Mesenchymal stem cell (in vitro differentiated cells and primary cell): ENCODE measurements around the gene CRY2.

Experiments
- DNase-seq: peaks from one replicate; pipeline ENCODE4 v3.0.0-alpha.2; 2013
- H2AFZ ChIP-seq: one replicate; pipeline ENCODE4 v1.6.1; 2013; ENCODE audit warnings: low read depth, mild to moderate bottlenecking, control low read depth, inconsistent platforms, low read length, moderate library complexity
- H2AK5ac ChIP-seq: 2 replicates; pipeline ENCODE4 v1.6.1; 2013; ENCODE audit warnings: low read length, moderate library complexity, mild to moderate bottlenecking, inconsistent platforms; ENCODE audit not compliant: severe bottlenecking
- H2BK120ac ChIP-seq: one replicate; pipeline ENCODE4 v1.6.1; 2013; ENCODE audit warnings: low read depth, mild to moderate bottlenecking, inconsistent platforms, low read length, moderate library complexity
- H2BK12ac ChIP-seq, 2 experiments: one replicate each; pipeline ENCODE4 v1.6.1; 2013; ENCODE audit warnings: inconsistent platforms in 2 of 2, low read length in 2 of 2, mild to moderate bottlenecking in 2 of 2, moderate library complexity in 2 of 2, control low read depth in 1 of 2
- H2BK15ac ChIP-seq: one replicate; pipeline ENCODE4 v1.6.1; 2013; ENCODE audit warnings: mild to moderate bottlenecking, low read depth, inconsistent platforms; ENCODE audit not compliant: poor library complexity, severe bottlenecking
- H2BK5ac ChIP-seq: 2 replicates; pipeline ENCODE4 v1.6.1; 2013; ENCODE audit warnings: low read depth, mild to moderate bottlenecking, low read length, control low read depth, inconsistent platforms; ENCODE audit not compliant: poor library complexity, severe bottlenecking
- H3K14ac ChIP-seq, 2 experiments: one replicate each; pipeline ENCODE4 v1.6.1; 2013; ENCODE audit warnings: inconsistent platforms in 2 of 2, low read length in 2 of 2, control low read depth in 1 of 2, mild to moderate bottlenecking in 1 of 2, moderate library complexity in 1 of 2
- H3K18ac ChIP-seq, 2 experiments: one replicate each; pipeline ENCODE4 v1.6.1; 2013; ENCODE audit warnings: inconsistent platforms in 2 of 2, low read length in 2 of 2, control low read depth in 1 of 2, low read depth in 1 of 2, mild to moderate bottlenecking in 1 of 2
- H3K23ac ChIP-seq, 2 experiments: one replicate each; pipeline ENCODE4 v1.6.1; 2013; ENCODE audit warnings: inconsistent platforms in 2 of 2, low read length in 2 of 2, mild to moderate bottlenecking in 2 of 2, moderate library complexity in 2 of 2, control low read depth in 1 of 2
- H3K27ac ChIP-seq: 2 replicates; pipeline ENCODE4 v1.5.1; 2013; ENCODE audit warnings: mild to moderate bottlenecking, moderate library complexity, low read length, control low read depth, inconsistent platforms; ENCODE audit not compliant: poor library complexity, severe bottlenecking
- H3K27me3 ChIP-seq, 2 experiments: 2 replicates each; pipeline versions ENCODE4 v1.6.1 to v1.7.0; 2013; ENCODE audit warnings: low read length in 2 of 2, mild to moderate bottlenecking in 2 of 2, moderate library complexity in 2 of 2, control low read depth in 1 of 2, inconsistent platforms in 1 of 2; ENCODE audit not compliant: control insufficient read depth in 1 of 2, insufficient read depth in 1 of 2
- H3K36me3 ChIP-seq, 2 experiments: 2 replicates each; pipeline versions ENCODE4 v1.6.1 to v1.7.0; 2013; ENCODE audit warnings: low read length in 2 of 2, control low read depth in 1 of 2, inconsistent platforms in 1 of 2, low read depth in 1 of 2, mild to moderate bottlenecking in 1 of 2; ENCODE audit not compliant: insufficient read depth in 2 of 2, control insufficient read depth in 1 of 2
- H3K4ac ChIP-seq, 2 experiments: one replicate each; pipeline ENCODE4 v1.6.1; 2013; ENCODE audit warnings: inconsistent platforms in 2 of 2, low read length in 2 of 2, mild to moderate bottlenecking in 2 of 2, moderate library complexity in 2 of 2, control low read depth in 1 of 2, low read depth in 1 of 2
- H3K4me1 ChIP-seq: 2 replicates; pipeline ENCODE4 v1.6.1; 2013; ENCODE audit warnings: low read depth, low read length, control low read depth; ENCODE audit not compliant: control insufficient read depth, insufficient read depth
- H3K4me2 ChIP-seq: 2 replicates; pipeline ENCODE4 v1.6.1; 2013; ENCODE audit warnings: low read length, mild to moderate bottlenecking, inconsistent platforms; ENCODE audit not compliant: poor library complexity, severe bottlenecking
- H3K4me3 ChIP-seq, 2 experiments: 2 replicates each; pipeline versions ENCODE4 v1.5.1 to v1.7.0; 2013; ENCODE audit warnings: low read length in 2 of 2, mild to moderate bottlenecking in 2 of 2, control low read depth in 1 of 2, low read depth in 1 of 2; ENCODE audit not compliant: insufficient read depth in 1 of 2
- H3K79me1 ChIP-seq: replicated peaks from 2 replicates; pipeline ENCODE4 v1.6.1; 2013; ENCODE audit warnings: mild to moderate bottlenecking, control low read depth, low read length, inconsistent platforms; ENCODE audit not compliant: poor library complexity, severe bottlenecking
- H3K9ac ChIP-seq: 2 replicates; pipeline ENCODE4 v1.7.0; 2013; ENCODE audit warnings: mild to moderate bottlenecking, low read length, moderate library complexity
- H3K9me3 ChIP-seq: 2 replicates; pipeline ENCODE4 v1.7.0; 2013; ENCODE audit warnings: mild to moderate bottlenecking, low read length; ENCODE audit not compliant: control insufficient read depth
- H4K8ac ChIP-seq: one replicate; pipeline ENCODE4 v1.6.1; 2013; ENCODE audit warnings: inconsistent platforms, mild to moderate bottlenecking, low read length, moderate library complexity
- H4K91ac ChIP-seq: one replicate; pipeline ENCODE4 v1.6.1; 2013; ENCODE audit warnings: mild to moderate bottlenecking, low read length, inconsistent platforms
- WGBS: methylation state at CpG from one replicate; pipeline ENCODE4 v1.1.7; 2013; ENCODE audit warnings: mixed read lengths; 5-methylcytosine and 5-hydroxymethylcytosine counted together

CRY2 gene

DNA sequence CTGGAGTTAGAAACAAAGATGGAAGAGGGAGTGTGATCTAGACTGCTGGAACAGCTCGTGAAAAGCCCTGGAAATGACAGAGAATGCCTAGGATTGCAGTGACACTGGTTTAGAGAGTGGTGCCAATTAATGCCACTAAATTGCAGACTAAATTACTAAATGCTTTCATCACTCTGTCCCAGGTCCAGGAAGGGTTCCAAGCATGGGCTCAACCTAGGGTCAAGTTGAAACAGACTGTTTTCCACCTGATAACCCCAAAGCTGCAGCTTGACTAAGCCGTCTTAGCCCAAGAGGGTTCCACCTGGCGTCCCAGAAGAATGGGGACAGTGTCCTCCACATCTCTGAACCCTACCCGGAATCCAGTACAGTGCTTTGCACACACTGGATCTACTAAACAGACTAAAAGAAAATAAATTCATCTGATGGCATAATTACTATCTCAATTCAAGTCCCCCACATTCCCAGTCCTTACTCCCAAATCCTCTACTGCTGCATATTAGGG is 1.1 kb upstream of the CRY2 start:
- Histone ChIP-seq H2BK15ac (no peak overlapping the region), H3K18ac (no peak overlapping the region), H3K4me2 (no peak overlapping the region), H3K4me1 (peaks cover 7% of the 10 kb centered on the region), H3K9ac (peak overlapping the region; percentile 78), H4K91ac (no peak overlapping the region), H4K8ac (no peak overlapping the region), H2AFZ (no peak overlapping the region), H3K4me3 (peak overlapping the region in 1 of 2 experiments; percentile 53), H2BK12ac (no peak overlapping the region), H2BK5ac (no peak overlapping the region), H3K23ac (no peak overlapping the region), H3K27me3 (peaks cover 6 to 8% of the 10 kb centered on the region in 2 experiments), H3K36me3 (no peaks in the 10 kb centered on the region), H3K79me1 (peaks cover 11% of the 10 kb centered on the region), H3K14ac (no peak overlapping the region), H3K27ac (no peak overlapping the region), H3K9me3 (no peaks in the 10 kb centered on the region), H2AK5ac (no peak overlapping the region), H2BK120ac (no peak overlapping the region), H3K4ac (no peak overlapping the region)
- 64% methylated on average over 4 of the region's 4 CpGs for WGBS
- no peak for DNase-seq

DNA sequence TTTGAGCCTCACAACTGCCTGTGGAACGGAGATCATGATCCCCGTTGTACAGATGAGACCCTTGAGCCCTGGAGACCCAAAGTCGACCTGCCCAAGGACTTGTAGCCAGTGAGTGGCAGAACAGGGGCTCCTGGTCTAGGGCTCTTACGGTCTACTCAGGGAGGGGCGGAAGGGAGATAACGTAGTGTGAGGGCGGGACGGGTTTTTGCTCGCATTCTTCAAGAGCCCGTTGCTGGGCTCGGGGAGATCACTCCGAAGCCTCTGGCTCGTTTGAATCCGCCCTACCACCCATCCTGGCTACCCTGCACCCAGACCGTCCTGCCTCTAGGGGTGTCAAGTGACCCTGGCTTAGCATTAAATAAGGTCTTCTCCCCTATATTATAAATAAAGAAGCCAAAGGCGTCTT is 639 bp downstream of the CRY2 start:
- peaks cover 0 to 4% of the 10 kb centered on the region in 2 experiments for H3K27me3 ChIP-seq
- H3K4me3 ChIP-seq = peak overlapping the region; percentile 93 to 96
- no peak overlapping the region for H2BK5ac ChIP-seq
- H3K23ac ChIP-seq = peak overlapping the region in 1 of 2 experiments; percentile 2
- DNase-seq = peak; percentile 79
- H3K36me3 ChIP-seq = no peaks in the 10 kb centered on the region
- H3K9me3 ChIP-seq = no peaks in the 10 kb centered on the region
- peak overlapping the region; percentile 74 for H2AFZ ChIP-seq
- H3K79me1 ChIP-seq = peaks cover 19% of the 10 kb centered on the region
- H2AK5ac ChIP-seq = no peak overlapping the region
- H4K91ac ChIP-seq = no peak overlapping the region
- H3K27ac ChIP-seq = peak overlapping the region; percentile 30
- peak overlapping the region; percentile 87 for H3K4me2 ChIP-seq
- H3K9ac ChIP-seq = peak overlapping the region; percentile 97
- H2BK120ac ChIP-seq = peak overlapping the region; percentile 78
- H3K14ac ChIP-seq = peak overlapping the region in 1 of 2 experiments; percentile 86
- H4K8ac ChIP-seq = peak overlapping the region; percentile 66
- 2% methylated on average over 15 of the region's 16 CpGs for WGBS
- H3K4ac ChIP-seq = peak overlapping the region; percentile 62 to 66
- H2BK15ac ChIP-seq = no peak overlapping the region
- peaks cover 7% of the 10 kb centered on the region for H3K4me1 ChIP-seq
- no peak overlapping the region for H2BK12ac ChIP-seq
- H3K18ac ChIP-seq = peak overlapping the region; percentile 88 to 92

DNA sequence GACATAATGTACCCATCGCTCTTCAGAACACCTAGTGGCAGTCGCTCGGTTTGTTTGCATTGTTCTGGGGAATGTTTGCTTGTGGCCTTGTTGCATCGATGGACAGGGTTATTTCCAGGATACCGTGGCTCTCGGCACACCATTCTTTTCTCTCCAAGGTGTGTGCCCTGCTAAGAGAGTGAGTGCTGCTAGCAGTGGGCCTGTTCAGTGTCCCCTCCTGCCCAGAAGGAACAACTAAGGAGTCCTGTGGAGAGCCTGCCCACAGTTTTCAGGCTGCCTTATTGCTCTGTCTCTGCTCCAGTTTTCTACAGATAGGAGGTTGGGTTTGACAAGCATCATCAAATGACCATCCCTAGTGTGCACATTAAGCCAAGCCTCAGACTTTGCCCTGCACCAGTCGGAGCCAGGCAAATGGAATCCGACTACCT is 1.4 kb downstream of the CRY2 start:
- H3K79me1 ChIP-seq = peaks cover 23% of the 10 kb centered on the region
- no peak overlapping the region for H2BK12ac ChIP-seq
- H2AFZ ChIP-seq = no peak overlapping the region
- no peak overlapping the region for H4K8ac ChIP-seq
- H3K27me3 ChIP-seq = peaks cover 0 to 4% of the 10 kb centered on the region in 2 experiments
- H2BK120ac ChIP-seq = no peak overlapping the region
- no peak overlapping the region for H3K18ac ChIP-seq
- H2BK5ac ChIP-seq = no peak overlapping the region
- no peak overlapping the region for H3K27ac ChIP-seq
- H3K9ac ChIP-seq = peak overlapping the region; percentile 97
- H2BK15ac ChIP-seq = no peak overlapping the region
- peak overlapping the region in 1 of 2 experiments; percentile 93 for H3K4me3 ChIP-seq
- peaks cover 0 to 2% of the 10 kb centered on the region in 2 experiments for H3K36me3 ChIP-seq
- H3K9me3 ChIP-seq = no peaks in the 10 kb centered on the region
- peak overlapping the region in 1 of 2 experiments; percentile 23 for H3K23ac ChIP-seq
- H3K4me1 ChIP-seq = peaks cover 7% of the 10 kb centered on the region
- H3K14ac ChIP-seq = no peak overlapping the region
- 91% methylated on average over 6 of the region's 8 CpGs for WGBS
- H2AK5ac ChIP-seq = no peak overlapping the region
- H4K91ac ChIP-seq = no peak overlapping the region
- peak overlapping the region; percentile 87 for H3K4me2 ChIP-seq
- no peak overlapping the region for H3K4ac ChIP-seq
- DNase-seq = no peak

DNA sequence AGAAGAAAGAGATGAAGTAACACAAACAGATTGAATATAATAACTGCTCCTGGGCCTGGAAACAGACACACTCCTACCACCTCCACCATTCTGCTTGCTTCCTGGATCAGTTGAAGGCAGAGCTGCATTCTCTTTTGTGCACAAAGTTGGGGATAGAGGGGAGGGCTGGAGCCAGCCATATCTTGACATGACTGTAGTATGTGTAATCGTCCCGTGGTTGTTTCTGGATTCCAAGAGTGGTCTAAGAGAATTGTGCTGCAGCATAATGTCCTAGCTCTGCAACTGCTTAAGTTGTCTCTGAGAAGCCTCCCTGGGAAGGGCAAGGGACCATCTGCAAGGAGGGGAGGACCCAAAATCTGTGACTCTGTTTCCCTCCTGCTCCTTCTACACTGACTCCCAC is 3.2 kb downstream of the CRY2 start:
- Histone ChIP-seq H2BK5ac (no peak overlapping the region), H3K4me1 (peaks cover 7% of the 10 kb centered on the region), H3K27ac (no peak overlapping the region), H2AK5ac (no peak overlapping the region), H3K14ac (no peak overlapping the region), H3K18ac (no peak overlapping the region), H3K27me3 (peaks cover 0 to under 1% of the 10 kb centered on the region in 2 experiments), H2BK15ac (no peak overlapping the region), H2BK12ac (no peak overlapping the region), H3K9me3 (no peaks in the 10 kb centered on the region), H3K79me1 (peaks cover 34% of the 10 kb centered on the region), H2BK120ac (no peak overlapping the region), H4K91ac (no peak overlapping the region), H3K4ac (no peak overlapping the region), H3K9ac (peak overlapping the region; percentile 31), H3K36me3 (peaks cover 0 to 5% of the 10 kb centered on the region in 2 experiments), H3K4me3 (no peak overlapping the region), H4K8ac (no peak overlapping the region), H3K23ac (no peak overlapping the region), H2AFZ (no peak overlapping the region), H3K4me2 (no peak overlapping the region)
- WGBS = 66% methylated on average over 2 of the region's 2 CpGs
- DNase-seq = peak; percentile 54
